Endothelial cell of umbilical vein (primary cell): ENCODE data around the gene THTPA. TPM values are rescaled to one million over a fixed set of nuclear protein-coding genes. Genes with fewer than 3 reads are reported as not detected.

ENCODE experiments used
- BruUV-seq: library from RNA; stranded (reverse); fragments of 400-500 nt; replicated peaks from 2 replicates; lab custom pipeline; 2021; lab: Mats Ljungman, UMichigan
- CTCF ChIA-PET: fragments of 300-600, 350-600 bp; sonication (Branson Sonifier 250); formaldehyde crosslinking; loops from one replicate; lab custom pipeline; 2021; ENCODE audit warnings: antibody characterized with exemption, inconsistent platforms; lab: Charles Lee
- POLR2A ChIA-PET: fragments of 300-600, 350-600 bp; sonication (Branson Sonifier 250); formaldehyde crosslinking; loops from one replicate; lab custom pipeline; 2021; ENCODE audit warnings: antibody characterized with exemption, inconsistent platforms; lab: Charles Lee
- DNase-seq: peaks from one replicate; pipeline ENCODE4 v3.0.0-alpha.2; 2011; ENCODE audit warnings: low read depth, low spot score
- FAIRE-seq: peaks from 2 replicates; lab custom pipeline; 2011; peaks lifted over from hg19 to GRCh38; lab: Jason Lieb, UNC
- H2AFZ ChIP-seq: 2 replicates; pipeline ENCODE4 v1.6.0; 2012; ENCODE audit warnings: low read depth, low read length, control low read depth, inconsistent platforms
- H3K27ac ChIP-seq: 2 replicates; pipeline ENCODE4 v1.5.1; 2011; ENCODE audit warnings: low read depth, mild to moderate bottlenecking, control low read depth, low read length, moderate library complexity; ENCODE audit not compliant: insufficient read depth
- H3K27me3 ChIP-seq, 2 experiments: 2 replicates each; pipeline versions ENCODE4 v1.6.0 to v1.6.1; 2011; ENCODE audit warnings: low read length in 2 of 2, mixed read lengths in 1 of 2; ENCODE audit not compliant: control insufficient read depth in 2 of 2, insufficient read depth in 2 of 2
- H3K36me3 ChIP-seq, 2 experiments: 2 replicates in 1 of 2; 3 replicates in 1 of 2; pipeline ENCODE4 v1.5.1; 2011; ENCODE audit warnings: low read length in 2 of 2, mild to moderate bottlenecking in 1 of 2, moderate library complexity in 1 of 2; ENCODE audit not compliant: control insufficient read depth in 2 of 2, insufficient read depth in 2 of 2; ENCODE audit errors: extremely low read depth in 1 of 2
- H3K4me1 ChIP-seq: 3 replicates; pipeline ENCODE4 v1.5.1; 2011; ENCODE audit warnings: mild to moderate bottlenecking, low read length; ENCODE audit not compliant: control insufficient read depth, insufficient read depth; ENCODE audit errors: extremely low read depth
- H3K4me2 ChIP-seq: 2 replicates; pipeline ENCODE4 v1.6.1; 2011; ENCODE audit warnings: low read length, control low read depth, mixed read lengths; ENCODE audit not compliant: insufficient read depth
- H3K4me3 ChIP-seq, 3 experiments: fragments of 200-600 bp in 1 of 3; sonication (generic), shearing (Covaris generic) in 1 of 3; replicated peaks in 1 of 3; 2 replicates each; pipeline ENCODE4 v1.5.1; 2011 to 2016; ENCODE audit warnings: control low read depth in 3 of 3, low read length in 3 of 3, mild to moderate bottlenecking in 2 of 3, inconsistent platforms in 1 of 3, low read depth in 1 of 3, moderate library complexity in 1 of 3; ENCODE audit not compliant: insufficient read depth in 1 of 3
- H3K79me2 ChIP-seq: 2 replicates; pipeline ENCODE4 v1.6.0; 2012; ENCODE audit warnings: low read length, inconsistent platforms; ENCODE audit not compliant: control insufficient read depth, insufficient read depth
- H3K9ac ChIP-seq: replicated peaks from 2 replicates; pipeline ENCODE3; 2011; ENCODE audit warnings: low read length, control low read depth; ENCODE audit not compliant: insufficient read depth; ENCODE audit errors: extremely low read depth
- H3K9me1 ChIP-seq: replicated peaks from 3 replicates; pipeline ENCODE4 v1.6.0; 2011; ENCODE audit warnings: mild to moderate bottlenecking, low read length; ENCODE audit not compliant: control insufficient read depth, insufficient read depth; ENCODE audit errors: extremely low read depth
- H3K9me3 ChIP-seq: replicated peaks from 2 replicates; pipeline ENCODE4 v1.5.1; 2012; ENCODE audit warnings: low read length, inconsistent platforms; ENCODE audit not compliant: control insufficient read depth, insufficient read depth
- H4K20me1 ChIP-seq: replicated peaks from 2 replicates; pipeline ENCODE3; 2011; ENCODE audit warnings: mild to moderate bottlenecking, low read length; ENCODE audit not compliant: control insufficient read depth, insufficient read depth; ENCODE audit errors: extremely low read depth
- CTCF ChIP-seq, 2 donors: IDR thresholded peaks; 1 replicate in 1 of 2; 2 replicates in 1 of 2; pipeline ENCODE4 v1.5.1; 2011; ENCODE audit warnings: low read length in 2 of 2, mild to moderate bottlenecking in 2 of 2, moderate library complexity in 2 of 2, control low read depth in 1 of 2, inconsistent platforms in 1 of 2, low read depth in 1 of 2; ENCODE audit not compliant: insufficient read depth in 1 of 2; ENCODE audit errors: extremely low read depth in 1 of 2
- EZH2 ChIP-seq: IDR thresholded peaks from 2 replicates; pipeline ENCODE4 v1.6.1; 2012; ENCODE audit warnings: borderline replicate concordance, low read depth, mild to moderate bottlenecking, moderate library complexity, low read length, inconsistent platforms; ENCODE audit not compliant: severe bottlenecking
- FOS ChIP-seq: IDR thresholded peaks from 2 replicates; pipeline ENCODE4 v1.6.1; 2011; ENCODE audit warnings: mild to moderate bottlenecking, low read length, moderate library complexity, borderline replicate concordance; ENCODE audit not compliant: insufficient read depth
- GATA2 ChIP-seq: IDR thresholded peaks from 2 replicates; pipeline ENCODE4 v1.7.0; 2011; ENCODE audit warnings: low read depth, mild to moderate bottlenecking, moderate library complexity, mixed read lengths, low read length; ENCODE audit not compliant: insufficient read length, insufficient read depth
- JUN ChIP-seq: IDR thresholded peaks from 2 replicates; pipeline ENCODE4 v1.6.1; 2011; ENCODE audit warnings: borderline replicate concordance, low read depth; ENCODE audit not compliant: insufficient read length, insufficient read depth
- MYC ChIP-seq: IDR thresholded peaks from one replicate; pipeline ENCODE4 v1.6.1; 2011; ENCODE audit warnings: mild to moderate bottlenecking, low read depth, low read length
- POLR2A ChIP-seq: IDR thresholded peaks from 2 replicates; pipeline ENCODE4 v1.6.1; 2012; ENCODE audit warnings: low read depth, mild to moderate bottlenecking, control low read depth, low read length
- POLR2AphosphoS5 ChIP-seq: IDR thresholded peaks from 2 replicates; pipeline ENCODE4 v1.6.1; 2012; ENCODE audit warnings: low read depth, mild to moderate bottlenecking, control low read depth, low read length, moderate library complexity; ENCODE audit not compliant: insufficient read depth
- dilution Hi-C: fragments of 300-500 bp; cut with MboI; formaldehyde crosslinking; loops from one replicate; pipeline ENCODE4 v1.15.0; 2019; ENCODE audit warnings: low sequenced_read_pairs; ENCODE audit not compliant: extremely low pct_ligation_motif_present
- intact Hi-C: fragments of 100-400 bp; cut with micrococcal nuclease; formaldehyde crosslinking; loops from one replicate; pipeline ENCODE4 v1.10.0; 2022
- polyA plus RNA-seq, 4 experiments: library from polyadenylated mRNA; depleted of rRNA in 3 of 4; stranded (reverse) in 3 of 4; unstranded in 1 of 4; fragments of >200 nt; gene quantifications; 2 replicates each; pipeline versions ENCODE4 v1.2.1 to v1.2.3, GENCODE V29; 2011 to 2012; ENCODE audit warnings: missing spikeins in 1 of 4
- total RNA-seq: library from RNA; stranded (reverse); gene quantifications from 2 replicates; pipeline ENCODE4 v1.2.3, GENCODE V29; 2021
- TF ChIP-seq, protein P1 (sequence below): IDR thresholded peaks from 2 replicates; pipeline ENCODE4 v1.6.1; 2011; ENCODE audit not compliant: insufficient read depth, insufficient read length

The THTPA gene
- total and polyA plus RNA-seq, 2 donors (not counting 3 experiments of a cell fraction or from before 2014, with no cell fraction given): 10.8 to 12.5 TPM

DNA sequence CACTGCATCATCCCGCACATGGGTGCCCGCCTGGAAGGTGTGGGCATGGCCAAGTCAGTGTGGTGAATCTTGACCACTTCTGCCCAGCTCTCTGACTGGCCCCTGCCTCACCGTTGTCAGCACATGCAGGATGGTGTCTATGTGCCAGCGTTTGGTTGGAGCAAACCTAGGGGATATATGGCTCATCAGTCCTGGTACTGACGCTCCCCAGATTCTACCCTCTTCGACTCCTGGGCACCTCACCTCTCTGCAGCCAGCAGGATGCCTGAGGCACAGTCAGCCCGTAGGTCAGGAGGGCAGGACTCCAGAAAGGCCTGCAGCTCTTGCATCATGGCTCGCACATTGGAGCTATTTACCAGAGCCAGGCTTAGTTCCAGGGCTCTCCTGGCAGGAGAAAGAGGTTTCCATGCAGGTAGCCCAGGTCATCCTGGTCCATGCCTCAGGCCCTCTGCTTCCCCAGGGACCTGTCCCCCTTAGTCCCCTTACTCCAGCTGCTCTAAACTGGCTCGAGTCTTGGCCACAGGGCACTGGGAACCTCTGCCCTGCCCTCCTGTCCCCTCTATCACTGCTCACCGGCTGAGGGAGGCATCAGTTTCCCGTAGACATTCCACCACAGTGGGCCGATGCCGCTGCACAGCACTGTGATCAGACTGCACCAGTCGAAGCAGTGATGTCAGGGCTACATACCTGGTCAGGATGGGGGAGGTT lies 7.6 kb downstream of the THTPA start:
- Histone ChIP-seq H3K79me2 (no peaks in the 10 kb centered on the region), H2AFZ (no peak overlapping the region), H3K4me1 (peaks cover 4% of the 10 kb centered on the region), H3K4me2 (no peak overlapping the region), H3K9ac (no peak overlapping the region), H3K4me3 (no peak overlapping the region), H3K9me1 (no peaks in the 10 kb centered on the region), H3K9me3 (no peaks in the 10 kb centered on the region), H4K20me1 (no peaks in the 10 kb centered on the region), H3K27me3 (no peaks in the 10 kb centered on the region), H3K36me3 (peaks cover 0 to 11% of the 10 kb centered on the region in 2 experiments), H3K27ac (no peak overlapping the region)
- intact Hi-C loops: no loop called here
- CTCF ChIA-PET: interaction anchor here (0.8 to 12.3 kb wide), 7 partner anchors 13 to 243 kb away, joined by 3 to 416 read pairs (median 3); partner anchors contain the start of gene PABPN1
- no TSS peak for BruUV-seq
- dilution Hi-C loops: no loop called here
- DNase-seq: no peak
- POLR2A ChIA-PET: no interaction called here
- TF ChIP-seq POLR2A (no peak), JUN (no peak), FOS (no peak), POLR2AphosphoS5 (no peak), EZH2 (no peak), GATA2 (no peak), CTCF (IDR thresholded peaks at IDR 0.05; ENCODE audit: extremely low read depth in 1 of 2, insufficient read depth in 1 of 2, low read depth in 1 of 2, low read length in 2 of 2) (no peak), MYC (no peak)
- TF ChIP-seq, protein P1, sequence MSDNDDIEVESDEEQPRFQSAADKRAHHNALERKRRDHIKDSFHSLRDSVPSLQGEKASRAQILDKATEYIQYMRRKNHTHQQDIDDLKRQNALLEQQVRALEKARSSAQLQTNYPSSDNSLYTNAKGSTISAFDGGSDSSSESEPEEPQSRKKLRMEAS: no peak
- no peak for FAIRE-seq
